Pancreas (tissue), 10 donors: Measurements from ENCODE around the gene ASPA. TPM values are rescaled to one million over a fixed set of nuclear protein-coding genes. Genes with fewer than 3 reads are reported as not detected.
"Not testable (repeated sequence)": the region's sequence is repeated elsewhere in the genome, so short reads cannot be mapped to it uniquely, and the experiment has no call there.

ENCODE experiments used
- ATAC-seq, 4 donors: fragments of 200-7000 bp; cut with Tn5 transposase; one replicate each; pipeline versions ENCODE4 v1.8.0 to v1.9.1; 2020; ENCODE audit warnings: mild to moderate bottlenecking in 4 of 4, moderate library complexity in 4 of 4
- DNase-seq, 6 donors: peaks; one replicate each; pipeline ENCODE4 v3.0.0-alpha.2; 2020
- FAIRE-seq: peaks from 2 replicates; lab custom pipeline; 2012; peaks lifted over from hg19 to GRCh38; lab: Jason Lieb, UNC
- H3K27ac ChIP-seq, 4 donors: fragments of 200-600 bp; sonication (generic); 1 replicate in 3 of 4; 2 replicates in 1 of 4; pipeline versions ENCODE4 v1.5.0 to v1.8.0; 2020
- H3K27me3 ChIP-seq, 4 donors: fragments of 200-600 bp; one replicate each; pipeline ENCODE4 v1.8.0; 2021
- H3K36me3 ChIP-seq, 3 donors: fragments of 200-600 bp; sonication (generic) in 1 of 3; one replicate each; pipeline versions ENCODE4 v1.5.0 to v1.8.0; 2020 to 2021
- H3K4me1 ChIP-seq, 3 donors: fragments of 200-600 bp; one replicate each; pipeline ENCODE4 v1.8.0; 2021
- H3K4me3 ChIP-seq, 4 donors: fragments of 200-600 bp; sonication (generic) in 2 of 4; one replicate each; pipeline versions ENCODE4 v1.5.0 to v1.8.0; 2020 to 2021
- H3K9me3 ChIP-seq, 4 donors: fragments of 200-600 bp; one replicate each; pipeline ENCODE4 v1.8.0; 2021
- CTCF ChIP-seq, 4 donors: fragments of 200-600 bp; sonication (generic) in 3 of 4; IDR thresholded peaks; one replicate each; pipeline versions ENCODE4 v1.5.0 to v1.8.0; 2021; ENCODE audit warnings: antibody characterized with exemption in 4 of 4
- WGBS, 2 donors: extraction: QIAGEN DNeasy Blood & Tissue Kit; methylation state at CpG; one replicate each; pipeline ENCODE4 v1.1.7; 2013; 5-methylcytosine and 5-hydroxymethylcytosine counted together
- intact Hi-C, 3 donors: fragments of 100-400 bp; cut with DNase I; formaldehyde crosslinking; loops; one replicate each; pipeline versions ENCODE4 v1.11.1 to v1.14.2; 2022
- polyA plus RNA-seq, 2 donors: library from polyadenylated mRNA; stranded (reverse); fragments of 200-250 nt; gene quantifications; one replicate each; pipeline ENCODE4 v1.2.3, GENCODE V29; 2013
- total RNA-seq, 6 donors: library from RNA; stranded (reverse); fragmentation: NEBNext Ultra II Directional in 4 of 6; extraction: Animal tissue kit (Norgen Biotek cat#: 25700) in 4 of 6; gene quantifications; one replicate each; pipeline versions ENCODE4 v1.2.1 to v1.2.4, GENCODE V29; 2021 to 2023
- donor health status: healthy with polysubstance abuse.
- donor health status: DM: no; HTN: no; CAD: no; lungs with moderate emphysema.
- donor health status: DM: no; HTN: no; CAD: no.
- donor health status: control.
- donor health status: control.
- donor health status: Bipolar disorder and iron deficiency.
- donor health status: DM: yes; HTN: yes; CAD: no.
- donor health status: DM: no; HTN: no; CAD: no.
- donor health status: DM: no; HTN: no; CAD: no.
- donor health status: DM: yes; HTN: yes; CAD: no.

The ASPA gene
- total RNA-seq (1 to 10 TPM in 1 of 6 donors, under 1 TPM in 5; 0.38 to 1.1 (median 0.69) TPM), polyA plus RNA-seq (under 1 TPM; 0.65 to 0.75 TPM)

- no peak for TF ChIP-seq CTCF (IDR thresholded peaks at IDR 0.05)
- Histone ChIP-seq H3K27me3 (no peaks in the 10 kb centered on the region), H3K4me3 (peak within 1 kb of the TSS in 2 of 4 donors; percentile 21 to 30), H3K4me1 (peaks cover 0 to 12% (median 4%) of the 10 kb centered on the region in 3 donors), H3K9me3 (no peaks in the 10 kb centered on the region), H3K27ac (peak within 1 kb of the TSS in 1 of 4 donors; percentile 27), H3K36me3 (no peaks in the 10 kb centered on the region)
- 20 to 29% methylated on average over 7 of the region's 7 CpGs for WGBS, 2 donors
- intact Hi-C loops, result no loop called here
- peak; percentile 57 to 70 (median 66) for ATAC-seq
- no peak for DNase-seq
- FAIRE-seq, result peak; percentile 75
Measured at GRCh38 chr17:3475812-3476610, at the start of gene ASPA. TSS of gene ASPA (plus strand) at chr17:3475997. CDS start at chr17:3476160, 163 bp downstream.

GRCh38 chr17:3433215-3433614, 42.6 kb upstream of the ASPA start:
- H3K27ac ChIP-seq, H3K4me3 ChIP-seq, H3K9me3 ChIP-seq, H3K27me3 ChIP-seq, intact Hi-C loops, FAIRE-seq, H3K36me3 ChIP-seq, H3K4me1 ChIP-seq: not testable (repeated sequence)
- peak in 1 of 6 donors; percentile 16 for DNase-seq
- 32 to 35% methylated on average over 7 of the region's 7 CpGs for WGBS, 2 donors
- ATAC-seq, result peak in 1 of 4 donors; percentile 72

GRCh38 chr17:3433741-3434140, 42.1 kb upstream of the ASPA start, which contains the start of gene OR1E2:
TSS of gene OR1E2 (minus strand) at chr17:3433841. CDS start at chr17:3433841, 0 bp downstream.
- H3K27me3 ChIP-seq, result no peaks in the 10 kb centered on the region
- no peak for DNase-seq
- intact Hi-C loops, result no loop called here
- no peak for ATAC-seq
- no peak within 1 kb of the TSS for H3K4me3 ChIP-seq
- FAIRE-seq, result no peak
- WGBS, 2 donors, result 44 to 59% methylated on average over 3 of the region's 3 CpGs
- H3K27ac ChIP-seq, result no peak within 1 kb of the TSS
- H3K9me3 ChIP-seq, result no peaks in the 10 kb centered on the region
- no peaks in the 10 kb centered on the region for H3K4me1 ChIP-seq
- H3K36me3 ChIP-seq, result no peaks in the 10 kb centered on the region
- no peak for TF ChIP-seq CTCF (IDR thresholded peaks at IDR 0.05)

GRCh38 chr17:3438368-3438767, 37.4 kb upstream of the ASPA start:
- H3K4me3 ChIP-seq, result no peak overlapping the region
- no peaks in the 10 kb centered on the region for H3K36me3 ChIP-seq
- no peaks in the 10 kb centered on the region for H3K27me3 ChIP-seq
- TF ChIP-seq CTCF (IDR thresholded peaks at IDR 0.05), result no peak
- H3K9me3 ChIP-seq, result no peaks in the 10 kb centered on the region
- no peaks in the 10 kb centered on the region for H3K4me1 ChIP-seq
- ATAC-seq, result no peak
- intact Hi-C loops, result no loop called here
- FAIRE-seq, result no peak
- no peak overlapping the region for H3K27ac ChIP-seq
- no peak for DNase-seq
- WGBS, 2 donors, result 75 to 81% methylated on average over 1 of the region's 1 CpG

GRCh38 chr17:3440451-3440850, 35.3 kb upstream of the ASPA start:
- 70 to 73% methylated on average over 2 of the region's 2 CpGs for WGBS, 2 donors
- ATAC-seq, result no peak
- no peak for DNase-seq

More at GRCh38 chr17:3440451-3440850, 35.3 kb upstream of the ASPA start:
- intact Hi-C loops, result no loop called here
- TF ChIP-seq CTCF (IDR thresholded peaks at IDR 0.05), result no peak
- no peaks in the 10 kb centered on the region for H3K4me1 ChIP-seq
- H3K27me3 ChIP-seq, result no peaks in the 10 kb centered on the region
- no peak overlapping the region for H3K27ac ChIP-seq
- no peak for FAIRE-seq
- H3K36me3 ChIP-seq, result no peaks in the 10 kb centered on the region
- no peaks in the 10 kb centered on the region for H3K9me3 ChIP-seq
- H3K4me3 ChIP-seq, result no peak overlapping the region
